Nucleus accumbens (tissue), 56 donors: Measurements from ENCODE around the gene IL16.
"Not testable (repeated sequence)": the region's sequence is repeated elsewhere in the genome, so short reads cannot be mapped to it uniquely, and the experiment has no call there.

Source experiments
- DNase-seq, 56 donors: peaks; one replicate each; lab custom pipeline; 2025; lab: John Stamatoyannopoulos, UW

The IL16 gene

DNA sequence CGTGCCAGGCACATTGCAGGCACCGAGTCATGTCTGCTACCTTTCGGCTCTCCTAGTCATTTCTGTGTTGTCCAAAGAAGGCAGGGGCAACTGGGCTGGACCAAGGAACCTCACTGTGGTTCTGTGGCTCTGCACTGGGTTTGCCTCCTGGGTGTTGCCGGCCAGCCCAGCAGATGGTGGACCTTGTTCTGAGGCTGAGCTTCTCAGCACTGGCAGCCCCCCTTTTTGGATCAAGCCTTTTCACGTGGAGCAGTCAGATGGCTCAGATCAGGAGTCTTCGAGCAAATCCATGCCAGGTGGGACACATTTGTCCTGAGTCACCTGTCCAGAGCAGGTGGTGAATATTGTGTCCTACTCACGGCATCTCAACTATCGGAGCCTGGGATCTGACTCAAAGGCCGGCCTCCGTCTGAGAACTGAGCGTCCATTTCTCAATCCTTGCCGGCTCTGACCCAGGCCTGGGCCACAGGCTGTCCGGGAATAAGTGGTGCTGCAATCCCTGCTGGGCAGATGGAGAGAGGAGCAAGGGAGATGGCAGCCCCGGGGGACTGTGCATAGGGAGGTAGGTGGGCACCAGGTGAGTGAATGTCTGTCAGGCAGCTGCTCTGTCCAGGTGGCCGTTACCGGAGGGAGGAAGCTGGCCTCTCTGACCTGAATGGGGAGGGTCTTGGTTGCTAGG is at the start of gene IL16:
Gene IL16 (plus strand): TSS at position 304 of the 679 bp plus-strand sequence. CDS start 28,521 bp downstream, outside the sequence.
- no peak for DNase-seq

DNA sequence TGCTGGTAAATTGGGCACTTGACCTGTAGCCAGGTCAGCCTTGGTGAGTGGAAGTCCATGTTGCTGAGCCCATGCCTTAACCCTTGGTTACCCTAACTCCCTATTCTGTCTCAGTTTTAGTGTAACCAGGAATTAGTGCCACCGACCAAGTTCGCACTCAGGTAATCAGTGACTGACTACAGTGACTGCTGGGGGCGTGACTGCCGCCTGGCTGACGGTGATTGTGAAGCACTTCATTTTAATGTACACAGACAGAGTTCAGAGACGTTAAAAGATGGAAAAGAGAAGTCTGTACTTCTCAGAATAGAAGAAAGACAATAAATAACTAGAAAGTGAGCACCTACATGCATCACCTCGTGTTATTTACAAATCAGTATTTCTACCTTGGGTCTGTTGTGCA is 45.3 kb upstream of the IL16 start:
- no peak for DNase-seq

DNA sequence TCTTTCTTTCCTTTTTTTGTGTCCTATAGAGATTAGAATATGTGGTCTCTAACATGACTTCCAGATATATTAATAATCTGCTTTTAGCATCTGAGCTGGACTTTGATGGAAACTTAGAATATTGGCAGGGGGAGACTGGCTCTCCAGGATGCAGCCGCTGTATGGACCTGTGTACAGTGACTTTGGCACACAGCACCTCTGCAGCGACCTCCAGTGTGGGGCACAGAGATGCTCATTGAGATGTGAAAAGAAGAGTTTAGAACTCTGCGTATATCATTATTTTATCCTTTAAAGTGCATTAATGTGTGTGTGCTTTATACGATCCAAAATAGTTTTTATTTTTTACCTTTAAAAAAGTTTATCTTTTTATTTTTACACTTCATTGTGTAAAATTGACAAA is 44.3 kb upstream of the IL16 start:
- no peak for DNase-seq

DNA sequence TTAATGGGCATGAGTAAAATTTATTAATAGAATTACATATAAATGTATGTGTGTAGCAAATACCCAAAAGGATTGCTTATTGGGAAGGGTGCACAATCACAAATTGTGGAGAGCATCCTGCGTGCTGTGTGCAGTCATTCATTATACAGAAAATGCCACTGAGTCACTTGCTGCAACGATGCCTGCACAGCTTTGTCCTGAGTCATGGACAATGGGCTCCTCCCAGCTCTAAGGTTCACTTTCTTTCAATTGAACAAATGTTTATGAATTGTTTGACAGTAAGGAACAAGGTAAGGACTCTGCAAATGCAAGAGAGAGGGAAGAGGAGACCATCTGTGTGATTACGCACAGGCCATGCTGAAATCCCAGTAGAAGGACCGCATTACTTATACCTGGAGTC is 43.9 kb upstream of the IL16 start:
- no peak for DNase-seq

DNA sequence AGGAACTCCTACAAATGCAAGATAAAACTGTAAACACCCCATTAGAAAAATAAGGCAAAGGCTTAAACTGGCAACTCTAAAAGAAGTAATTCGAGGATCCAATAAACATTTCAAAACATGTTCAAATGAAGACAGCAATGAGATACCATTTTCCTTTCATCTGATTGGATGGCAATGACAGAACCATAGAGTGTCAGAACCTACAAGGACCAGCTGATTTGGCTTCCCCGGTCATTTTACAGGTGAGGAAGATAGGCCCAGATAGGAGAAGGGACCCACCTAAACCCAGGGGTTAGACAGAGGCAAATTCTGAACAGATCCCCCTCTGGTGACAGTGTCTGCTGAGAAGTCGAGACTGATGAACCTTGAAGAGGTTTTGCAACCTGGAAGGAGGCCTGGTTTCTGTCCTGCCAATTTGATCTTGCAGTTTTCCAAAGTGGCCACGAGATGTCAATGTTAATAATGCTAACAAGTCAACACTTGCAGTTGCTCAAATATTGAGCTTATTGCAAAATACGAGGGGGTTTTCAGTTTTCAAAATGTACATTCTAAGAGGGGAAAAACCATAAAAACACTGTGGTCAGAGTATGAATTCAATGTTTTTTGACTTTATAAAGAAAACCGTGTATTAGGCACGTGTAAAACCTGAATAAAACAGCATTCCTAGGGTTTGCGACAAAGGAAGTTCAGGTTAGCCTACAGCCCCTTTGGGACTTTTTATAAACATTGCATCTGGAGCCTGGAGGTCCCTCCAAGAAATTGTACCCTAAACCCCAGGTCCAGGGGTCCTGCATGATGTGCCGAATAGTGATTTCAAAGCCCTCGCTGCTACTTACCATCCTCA is 41.1 kb upstream of the IL16 start:
- DNase-seq = peak in 13 of 56 donors; percentile 1 to 17 (median 6)

DNA sequence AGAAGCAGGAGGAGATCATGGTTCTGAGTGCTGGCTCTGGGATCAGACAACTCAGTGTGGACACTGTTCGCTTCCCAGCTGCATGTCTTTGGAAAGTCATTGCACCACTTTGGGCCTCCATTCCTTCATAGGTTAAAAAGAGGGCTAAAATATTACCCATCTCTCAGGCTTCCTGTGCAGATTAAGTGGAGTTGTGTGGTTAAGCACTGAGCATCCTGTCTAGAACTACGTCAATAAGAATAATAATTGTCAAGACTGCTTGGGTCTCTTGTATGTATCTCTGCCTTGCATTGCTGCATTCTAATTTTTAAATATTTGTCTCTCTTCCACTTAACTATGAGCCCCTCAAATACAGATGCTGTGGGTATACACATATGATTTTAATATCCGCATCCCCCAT is 40.4 kb upstream of the IL16 start:
- no peak for DNase-seq

DNA sequence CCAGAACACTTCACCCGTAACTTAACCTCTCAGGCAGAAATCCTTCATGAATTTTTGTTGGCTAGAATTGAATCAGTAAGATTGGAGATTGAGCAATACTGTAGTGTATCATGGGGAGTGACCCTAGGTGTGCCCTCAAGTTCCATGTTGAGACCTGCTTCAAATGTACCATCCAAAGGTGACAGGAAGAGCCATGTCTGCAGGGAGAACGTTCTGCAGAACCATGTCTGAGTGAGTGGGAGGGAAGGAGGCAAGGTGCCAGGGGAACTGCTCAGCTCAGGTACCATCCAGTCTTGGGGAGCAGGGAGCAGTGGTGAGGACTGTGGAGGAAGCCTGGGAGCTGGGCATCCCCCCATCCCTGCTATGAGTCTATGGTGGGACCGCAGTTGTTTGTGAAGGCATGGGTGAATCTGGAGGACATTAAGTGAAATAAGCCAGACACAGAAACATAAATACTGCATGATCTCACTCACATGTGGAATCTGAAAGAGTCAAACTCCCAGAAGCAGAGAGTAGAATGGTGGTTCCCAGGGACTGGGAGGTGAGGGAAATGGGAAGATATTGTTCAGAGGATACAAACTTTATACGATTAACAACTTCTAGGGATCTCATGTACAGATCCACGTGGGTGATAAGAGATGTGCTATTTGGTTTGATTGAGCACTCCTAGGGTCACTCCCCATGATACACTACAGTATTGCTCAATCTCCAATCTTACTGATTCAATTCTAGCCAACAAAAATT is 39.3 kb upstream of the IL16 start:
- no peak for DNase-seq

DNA sequence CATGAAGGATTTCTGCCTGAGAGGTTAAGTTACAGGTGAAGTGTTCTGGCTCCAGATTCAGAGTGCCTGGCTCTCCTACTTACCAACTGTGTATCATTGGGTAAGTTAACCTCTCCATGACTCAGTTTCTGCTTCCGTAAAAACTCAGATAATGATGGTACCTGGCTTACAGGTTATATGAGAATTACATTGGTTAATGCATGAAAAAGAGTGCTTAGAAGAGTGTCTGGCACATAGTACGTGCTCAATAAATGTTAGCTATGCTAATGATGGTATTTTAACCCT is 38.8 kb upstream of the IL16 start:
- DNase-seq = no peak

DNA sequence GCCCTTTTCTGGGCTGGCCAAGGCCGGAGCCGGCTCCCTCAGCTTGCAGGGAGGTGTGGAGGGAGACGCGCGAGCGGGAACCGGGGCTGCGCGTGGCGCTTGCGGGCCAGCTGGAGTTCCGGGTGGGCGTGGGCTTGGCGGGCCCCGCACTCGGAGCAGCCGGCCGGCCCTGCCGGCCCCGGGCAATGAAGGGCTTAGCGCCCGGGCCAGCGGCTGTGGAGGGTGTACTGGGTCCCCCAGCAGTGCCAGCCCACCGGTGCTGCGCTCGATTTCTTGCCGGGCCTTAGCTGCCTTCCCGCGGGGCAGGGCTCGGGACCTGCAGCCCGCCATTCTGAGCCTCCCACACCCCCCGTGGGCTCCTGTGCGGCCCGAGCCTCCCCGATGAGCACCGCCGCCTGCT is 38.1 kb upstream of the IL16 start:
- not testable (repeated sequence) for DNase-seq

DNA sequence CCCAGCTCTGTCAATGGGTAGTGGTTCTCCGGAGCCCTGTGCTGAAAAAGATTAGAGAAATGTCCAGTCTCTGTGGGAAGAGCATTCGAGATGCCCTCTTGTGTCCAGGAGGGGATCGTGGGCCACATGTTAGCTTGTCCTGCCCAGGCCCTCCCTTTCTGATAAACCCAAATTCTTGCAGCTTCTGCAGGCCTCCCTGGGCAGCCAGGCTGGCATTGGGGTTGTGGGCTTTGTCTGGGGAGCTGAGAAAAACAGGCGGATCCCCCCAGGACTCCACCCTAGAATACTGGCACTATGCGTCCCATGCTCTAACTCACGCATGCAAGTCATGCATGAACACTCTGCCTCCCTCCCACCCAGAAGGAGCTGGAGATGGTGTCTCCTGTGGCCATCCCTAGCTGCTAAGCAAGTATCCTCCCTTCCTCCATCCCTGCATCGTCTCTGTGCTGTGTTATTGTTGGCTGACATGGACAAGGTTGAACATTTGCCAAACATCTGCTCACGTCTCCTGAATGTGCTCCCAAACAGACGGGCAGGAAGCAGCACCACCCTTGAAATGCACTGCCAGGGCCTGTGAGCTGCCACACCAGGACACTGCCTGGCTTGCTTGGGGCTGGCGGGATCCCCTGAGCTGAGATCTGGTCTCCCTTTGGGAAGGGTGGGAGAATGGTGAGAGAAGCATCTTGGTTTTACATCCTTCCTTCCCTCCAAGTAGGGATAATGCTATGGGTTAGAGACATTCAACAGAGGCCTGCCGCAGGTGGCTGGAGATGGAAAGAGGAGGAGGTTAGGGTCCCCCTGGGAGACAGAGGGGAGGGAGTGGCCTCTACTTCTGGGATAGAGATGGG is 36.1 kb upstream of the IL16 start:
- DNase-seq = no peak

DNA sequence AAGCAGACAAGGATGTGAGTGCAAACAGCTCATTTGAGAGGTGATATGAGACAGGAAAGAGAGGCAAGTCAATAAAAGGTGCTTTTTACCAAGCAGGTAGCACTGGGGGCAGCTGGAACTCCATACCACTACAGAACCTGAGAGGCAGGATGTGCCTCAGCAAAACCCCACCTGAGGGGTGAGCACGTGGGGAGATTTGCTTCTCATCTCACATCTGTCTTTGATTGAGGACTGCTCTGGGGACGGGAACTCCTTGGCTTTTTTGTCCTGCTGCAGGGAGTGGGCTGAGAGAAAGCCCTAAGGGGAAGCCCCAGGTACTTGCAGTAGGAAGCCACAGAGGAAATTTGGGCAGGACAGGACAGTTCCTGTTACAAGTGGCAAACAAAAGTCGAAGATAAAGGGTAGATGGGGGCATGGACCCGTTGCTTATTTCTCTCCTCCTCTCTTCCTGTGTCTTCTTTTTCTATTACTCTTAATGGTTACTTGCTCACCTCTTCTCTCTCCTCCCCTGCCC is 35.5 kb upstream of the IL16 start:
- no peak for DNase-seq

DNA sequence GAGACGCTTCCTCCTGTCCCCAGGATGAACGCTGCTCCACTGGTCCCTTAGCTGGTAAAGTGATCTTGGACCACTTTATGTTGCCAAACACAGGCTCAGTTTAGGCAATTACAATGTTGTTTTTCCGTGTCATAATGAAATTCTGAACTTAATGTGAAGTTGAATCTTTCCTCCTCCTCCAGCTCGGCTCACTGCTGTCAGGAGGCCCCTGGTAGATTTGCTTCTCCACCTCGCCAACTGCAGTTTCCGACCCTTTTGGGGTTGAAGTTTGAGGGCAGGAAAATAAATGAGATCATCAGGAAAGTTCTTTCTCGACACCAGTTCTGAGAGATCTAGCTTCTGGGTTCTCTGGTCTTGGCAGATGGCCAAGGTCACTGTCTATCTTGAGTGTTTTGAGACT is 34.8 kb upstream of the IL16 start:
- DNase-seq = no peak

DNA sequence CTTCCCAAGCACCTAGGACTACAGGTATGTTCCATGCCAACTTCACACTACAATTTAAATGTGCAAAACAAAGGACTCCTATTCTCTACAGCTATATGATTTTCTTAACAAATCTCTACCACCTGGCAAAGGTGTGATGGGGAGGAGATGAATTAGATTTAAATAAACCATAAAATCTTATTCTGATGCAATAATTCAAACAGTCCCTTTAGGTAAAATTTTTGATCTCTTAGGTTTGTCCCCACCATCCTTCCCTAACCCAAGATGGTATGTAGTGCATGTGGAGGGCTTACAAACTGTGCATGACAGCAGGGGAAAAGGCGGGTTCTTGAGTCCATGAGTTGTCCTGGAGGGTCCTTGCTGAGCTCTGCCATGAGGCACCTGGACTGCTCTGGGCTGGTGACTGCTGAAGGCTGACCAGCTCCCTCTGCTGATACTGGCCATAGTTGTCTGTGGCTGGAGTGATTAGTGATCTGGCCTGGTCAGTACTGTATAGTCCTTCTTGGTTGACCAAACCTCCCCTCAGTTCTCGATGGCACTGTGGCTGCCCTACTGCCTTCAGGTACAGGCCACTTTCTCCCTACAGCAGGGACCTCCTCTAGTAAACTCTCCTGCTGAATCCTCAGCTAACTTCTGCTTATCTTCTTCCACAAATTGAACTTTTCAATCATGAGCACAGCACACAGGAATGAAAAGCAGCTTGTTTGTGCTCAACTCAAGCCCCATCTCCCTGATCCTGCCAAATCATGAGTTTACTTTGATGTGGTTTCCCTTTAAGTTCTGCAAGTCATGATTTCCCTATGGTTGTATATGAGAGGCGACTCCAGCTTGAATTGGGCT is 32.5 kb upstream of the IL16 start:
- no peak for DNase-seq

DNA sequence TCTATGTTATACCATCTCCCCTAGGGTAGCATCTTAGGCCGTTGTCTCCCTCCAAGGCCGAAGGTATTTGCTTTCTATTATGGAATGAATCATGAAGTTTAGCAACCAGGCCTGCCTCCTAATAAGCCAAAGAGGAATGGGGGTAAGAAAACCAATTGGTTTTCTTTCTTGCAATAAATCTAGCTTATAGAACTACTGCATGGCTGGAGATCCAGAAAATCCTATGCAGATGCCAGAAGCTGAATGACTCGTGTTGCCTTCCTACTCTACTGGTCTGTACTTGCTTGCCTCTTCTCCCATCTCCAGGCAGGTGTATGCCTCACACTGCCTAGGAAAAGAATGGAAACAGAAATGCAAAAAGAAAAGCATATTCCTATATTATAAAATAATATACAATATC is 31.1 kb upstream of the IL16 start:
- DNase-seq = no peak

DNA sequence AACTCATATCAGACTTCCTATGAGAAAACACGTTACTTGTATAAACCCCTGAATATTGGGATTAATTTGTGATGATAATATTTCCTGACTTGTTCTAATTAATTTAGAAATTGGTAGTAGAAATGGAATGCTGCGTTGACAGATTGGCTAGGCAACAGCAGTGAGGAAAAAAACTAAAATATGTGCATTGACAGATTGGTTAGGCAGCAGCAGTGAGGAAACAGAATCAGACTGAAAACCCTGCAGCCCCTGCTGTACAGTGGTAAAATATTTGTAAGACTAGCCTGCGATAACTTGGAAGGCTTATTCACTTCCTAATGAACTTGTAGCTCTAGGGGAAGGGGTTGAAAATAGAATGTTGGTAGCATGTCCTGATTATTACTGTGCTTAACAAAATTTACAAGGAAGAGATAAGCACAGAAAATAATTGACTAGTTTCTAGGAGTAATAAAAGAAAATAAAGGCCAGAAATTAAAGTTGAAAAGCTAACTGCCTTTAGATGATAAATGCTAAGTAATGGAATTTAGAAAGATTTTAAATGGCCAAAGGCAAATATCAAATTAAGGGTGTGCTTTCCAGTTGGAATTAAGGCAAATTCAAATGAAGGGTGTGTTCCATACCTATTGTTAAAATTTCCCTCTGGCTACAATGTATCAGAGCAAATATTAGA is 29.9 kb upstream of the IL16 start:
- no peak for DNase-seq

DNA sequence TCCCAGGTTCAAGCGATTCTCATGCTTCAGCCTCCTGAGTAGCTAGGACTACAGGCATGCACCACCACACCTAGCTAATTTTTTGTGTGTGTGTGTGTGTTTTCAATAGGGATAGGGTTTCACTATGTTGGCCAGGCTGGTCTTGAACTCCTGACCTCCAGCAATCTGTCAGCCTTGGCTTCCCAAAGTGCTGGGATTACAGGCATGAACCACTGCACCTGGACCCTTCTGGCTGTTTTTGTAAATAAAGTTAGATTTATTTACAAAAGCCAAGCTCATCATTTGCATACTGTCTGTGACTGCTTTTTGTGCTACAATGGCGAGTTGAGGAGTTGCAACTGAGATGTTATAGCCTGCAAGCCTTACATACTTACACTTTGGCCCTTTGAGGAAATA is 28.6 kb upstream of the IL16 start:
- DNase-seq = no peak

DNA sequence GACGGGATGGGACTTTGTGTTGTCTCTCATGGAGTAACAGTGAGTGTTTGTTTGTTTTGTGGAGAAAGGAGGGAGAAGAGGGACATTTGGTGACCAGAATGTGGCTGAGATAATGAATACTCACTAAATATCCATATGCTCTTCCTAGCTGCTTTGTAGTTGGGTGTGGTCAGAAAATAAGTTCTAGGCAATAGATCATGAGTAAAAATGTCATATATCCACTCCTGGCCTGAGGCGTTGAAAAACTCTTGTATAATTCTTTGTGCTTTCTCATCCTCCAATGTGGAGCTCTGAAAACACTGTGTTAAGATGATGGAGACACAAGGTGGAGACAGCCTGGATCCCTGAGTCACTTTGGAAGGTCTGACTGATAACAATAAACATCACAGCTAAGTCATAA is 28.0 kb upstream of the IL16 start:
- DNase-seq = no peak

DNA sequence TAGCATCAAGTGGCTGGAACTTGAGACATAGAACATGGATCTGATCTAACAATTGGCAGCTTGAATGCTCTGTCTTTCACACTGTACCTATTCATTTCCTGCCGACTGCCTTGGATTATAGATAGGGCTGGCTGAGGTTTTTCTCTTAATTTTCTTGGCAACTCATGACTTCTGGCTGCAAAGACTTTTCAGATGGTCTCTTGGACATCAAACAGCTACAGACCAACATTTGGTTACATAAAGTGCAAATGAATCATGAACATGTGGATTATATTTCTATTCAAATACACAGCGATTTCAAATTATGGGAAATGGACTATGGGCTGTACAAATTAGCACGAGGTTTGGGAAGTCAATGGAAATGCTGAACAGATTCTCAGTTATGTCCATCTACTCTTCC is 26.2 kb upstream of the IL16 start:
- DNase-seq = no peak

DNA sequence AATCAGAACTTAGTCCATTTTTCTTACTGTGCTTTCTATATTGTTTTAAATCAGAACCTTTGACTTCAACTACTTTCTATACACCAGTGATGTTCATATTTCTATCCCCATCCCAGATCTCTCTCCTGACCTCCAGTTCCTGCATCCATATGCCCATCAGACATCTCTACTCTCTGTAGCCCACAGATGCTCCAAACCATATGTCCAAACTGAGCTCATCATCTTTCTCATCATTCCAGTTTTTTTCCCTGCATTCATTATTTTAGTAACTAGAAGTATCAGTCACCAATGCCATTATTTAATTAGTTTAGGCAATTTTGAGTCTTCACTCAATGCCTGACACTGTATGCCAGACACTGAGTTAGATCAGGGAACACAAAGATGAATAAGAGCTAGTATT is 25.4 kb upstream of the IL16 start:
- no peak for DNase-seq
